SK-N-SH treated with all-trans-retinoic acid at 6 μM for 48 hours (cell line): ENCODE measurements around the gene STING1.
A peak's percentile ranks its signal among the peaks of the same experiment; 100 is the strongest.
"Not testable (repeated sequence)": the region's sequence is repeated elsewhere in the genome, so short reads cannot be mapped to it uniquely, and the experiment has no call there.

Source experiments
- ATAC-seq: fragments of 200-7000 bp; cut with Tn5 transposase; 3 replicates; pipeline ENCODE4 v1.9.1; 2020; ENCODE audit warnings: mild to moderate bottlenecking, moderate library complexity
- BACH2 ChIP-seq: fragments of 250-450 bp; sonication (Bioruptor Pico); IDR thresholded peaks from 2 replicates; pipeline ENCODE4 v1.9.0; 2021; ENCODE audit warnings: mild to moderate bottlenecking, borderline replicate concordance
- CSDC2 ChIP-seq: fragments of 250-450 bp; sonication (Bioruptor Pico); IDR thresholded peaks from 2 replicates; pipeline ENCODE4 v1.5.0; 2020; ENCODE audit warnings: mild to moderate bottlenecking, moderate library complexity
- CSRNP3 ChIP-seq: fragments of 250-450 bp; sonication (Bioruptor Pico); IDR thresholded peaks from 2 replicates; pipeline ENCODE4 v1.5.1; 2021; ENCODE audit warnings: mild to moderate bottlenecking, moderate library complexity
- PATZ1 ChIP-seq: fragments of 250-450 bp; sonication (Bioruptor Pico); IDR thresholded peaks from 2 replicates; pipeline ENCODE4 v1.8.0; 2020; ENCODE audit warnings: mild to moderate bottlenecking, moderate library complexity, borderline replicate concordance
- POU6F1 ChIP-seq: fragments of 250-450 bp; sonication (Bioruptor Pico); IDR thresholded peaks from 2 replicates; pipeline ENCODE4 v1.8.0; 2021; ENCODE audit warnings: low read depth, mild to moderate bottlenecking, moderate library complexity, borderline replicate concordance
- SNAI2 ChIP-seq: fragments of 250-450 bp; sonication (Bioruptor Pico); IDR thresholded peaks from 2 replicates; pipeline ENCODE4 v1.5.0; 2020; ENCODE audit warnings: mild to moderate bottlenecking, moderate library complexity
- TCF4 ChIP-seq: fragments of 250-450 bp; sonication (Bioruptor Pico); IDR thresholded peaks from 2 replicates; pipeline ENCODE4 v1.8.0; 2021; ENCODE audit warnings: mild to moderate bottlenecking, moderate library complexity, borderline replicate concordance
- TSHZ2 ChIP-seq: fragments of 250-450 bp; sonication (Bioruptor Pico); IDR thresholded peaks from 2 replicates; pipeline ENCODE4 v1.5.0; 2020; ENCODE audit warnings: mild to moderate bottlenecking, moderate library complexity
- ZC3H10 ChIP-seq: fragments of 250-450 bp; sonication (Bioruptor Pico); IDR thresholded peaks from 2 replicates; pipeline ENCODE4 v1.5.1; 2021; ENCODE audit warnings: mild to moderate bottlenecking, moderate library complexity
- ZFP3 ChIP-seq: fragments of 250-450 bp; sonication (Bioruptor Pico); IDR thresholded peaks from 2 replicates; pipeline ENCODE4 v1.5.0; 2020; ENCODE audit warnings: mild to moderate bottlenecking, moderate library complexity
- ZNF565 ChIP-seq: fragments of 450-650 bp; formaldehyde crosslinking; conservative IDR thresholded peaks from 2 replicates; pipeline ENCODE4 v1.5.0; 2020; ENCODE audit warnings: low read depth, mild to moderate bottlenecking, moderate library complexity
- ZNF70 ChIP-seq: fragments of 450-650 bp; formaldehyde crosslinking; IDR thresholded peaks from 2 replicates; pipeline ENCODE4 v1.5.0; 2020; ENCODE audit warnings: mild to moderate bottlenecking, moderate library complexity
- ZNF8 ChIP-seq: fragments of 450-650 bp; formaldehyde crosslinking; IDR thresholded peaks from 2 replicates; pipeline ENCODE4 v1.5.0; 2020; ENCODE audit warnings: mild to moderate bottlenecking, moderate library complexity
- TF ChIP-seq, protein P1 (sequence below): fragments of 250-450 bp; sonication (Bioruptor Pico); IDR thresholded peaks from 2 replicates; pipeline ENCODE4 v1.5.1; 2020; ENCODE audit warnings: low read depth, mild to moderate bottlenecking, moderate library complexity

STING1 gene

DNA sequence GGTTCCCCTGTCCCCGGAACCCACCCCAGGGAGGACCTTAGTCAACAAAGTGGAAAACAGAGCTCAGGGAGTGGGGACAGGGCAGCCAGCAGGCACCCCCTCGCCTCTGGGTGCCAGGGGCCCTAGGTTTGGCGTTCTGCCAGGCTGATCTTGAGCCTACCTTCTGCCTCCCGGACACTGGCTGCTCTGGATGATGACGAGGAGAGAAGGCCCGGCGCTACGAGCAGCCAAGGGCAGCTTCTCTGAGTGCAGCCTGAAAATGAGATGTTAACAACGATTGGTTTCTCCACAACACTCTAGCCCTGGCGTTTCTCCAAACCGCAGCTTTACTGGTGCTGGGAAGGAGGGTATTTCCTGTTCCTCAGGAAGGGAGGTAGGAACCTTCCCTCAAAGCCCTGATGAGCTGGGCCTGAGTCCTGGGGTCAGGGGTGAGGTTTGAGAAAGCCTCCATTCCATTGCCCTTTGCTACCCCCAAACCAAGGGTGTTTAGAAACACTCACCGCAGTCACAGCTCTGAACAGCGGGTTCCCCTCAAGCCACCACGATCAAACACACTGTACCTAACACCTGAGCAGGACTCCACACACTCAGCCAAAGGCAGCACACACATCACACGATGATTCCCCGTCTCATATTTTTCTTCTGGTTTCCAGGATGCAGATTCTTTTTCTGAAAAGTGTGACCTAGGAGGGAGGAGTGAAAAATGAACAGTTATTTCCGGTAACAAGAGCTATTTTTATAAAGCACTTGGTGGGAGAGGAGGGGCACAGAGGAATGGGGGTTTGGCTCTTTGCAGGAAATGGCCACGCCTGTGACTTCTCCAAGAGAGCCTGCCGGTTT, at the start of gene STING1:
TSS of gene STING1 (minus strand) at position 709 of the 840 bp plus-strand sequence. CDS start 1,054 bp downstream, outside the sequence.
- ATAC-seq, result peak; percentile 85
- no peak for TF ChIP-seq ZNF8
- no peak for TF ChIP-seq ZNF565
- TF ChIP-seq POU6F1 (CRISPR knock-in tag), result no peak
- no peak for TF ChIP-seq CSRNP3 (CRISPR knock-in tag)
- no peak for TF ChIP-seq ZNF70 (CRISPR knock-in tag)
- no peak for TF ChIP-seq PATZ1
- no peak for TF ChIP-seq SNAI2
- no peak for TF ChIP-seq ZC3H10 (CRISPR knock-in tag)
- TF ChIP-seq, protein P1, sequence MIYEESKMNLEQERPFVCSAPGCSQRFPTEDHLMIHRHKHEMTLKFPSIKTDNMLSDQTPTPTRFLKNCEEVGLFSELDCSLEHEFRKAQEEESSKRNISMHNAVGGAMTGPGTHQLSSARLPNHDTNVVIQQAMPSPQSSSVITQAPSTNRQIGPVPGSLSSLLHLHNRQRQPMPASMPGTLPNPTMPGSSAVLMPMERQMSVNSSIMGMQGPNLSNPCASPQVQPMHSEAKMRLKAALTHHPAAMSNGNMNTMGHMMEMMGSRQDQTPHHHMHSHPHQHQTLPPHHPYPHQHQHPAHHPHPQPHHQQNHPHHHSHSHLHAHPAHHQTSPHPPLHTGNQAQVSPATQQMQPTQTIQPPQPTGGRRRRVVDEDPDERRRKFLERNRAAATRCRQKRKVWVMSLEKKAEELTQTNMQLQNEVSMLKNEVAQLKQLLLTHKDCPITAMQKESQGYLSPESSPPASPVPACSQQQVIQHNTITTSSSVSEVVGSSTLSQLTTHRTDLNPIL, result no peak
- no peak for TF ChIP-seq TSHZ2 (CRISPR knock-in tag)

DNA sequence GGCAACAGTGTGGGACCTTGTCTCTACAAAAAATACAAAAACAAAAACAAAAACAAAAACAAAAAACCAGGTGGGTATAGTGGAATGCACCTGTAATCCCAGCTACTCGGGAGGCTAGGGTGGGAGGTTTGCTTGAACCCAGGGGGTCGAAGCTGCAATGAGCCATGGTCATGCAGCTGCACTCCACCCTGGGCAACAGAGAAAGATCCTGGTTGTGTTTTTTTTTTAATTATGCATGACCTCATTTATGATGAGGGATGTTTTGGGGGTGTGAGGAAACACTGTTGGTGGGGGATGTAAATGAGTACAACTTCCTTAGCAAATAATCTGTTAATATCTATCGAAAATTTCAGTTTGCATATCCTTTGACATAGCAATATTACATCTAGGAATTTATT, 49.2 kb upstream of the STING1 start:
- no peak for ATAC-seq
- no peak for TF ChIP-seq ZFP3 (CRISPR knock-in tag)
- no peak for TF ChIP-seq PATZ1
- no peak for TF ChIP-seq BACH2 (CRISPR knock-in tag)
- TF ChIP-seq CSRNP3 (CRISPR knock-in tag), result no peak
- no peak for TF ChIP-seq ZNF8
- TF ChIP-seq CSDC2, result no peak
- no peak for TF ChIP-seq TCF4 (CRISPR knock-in tag)
- no peak for TF ChIP-seq SNAI2
- no peak for TF ChIP-seq ZC3H10 (CRISPR knock-in tag)
- no peak for TF ChIP-seq TSHZ2 (CRISPR knock-in tag)

GRCh38 chr5:139530079-139530478, 47.5 kb upstream of the STING1 start:
- ATAC-seq, result not testable (repeated sequence)

- ATAC-seq, result not testable (repeated sequence)
These were observed 46.1 kb upstream of the STING1 start for GRCh38 chr5:139528695-139529094.

DNA sequence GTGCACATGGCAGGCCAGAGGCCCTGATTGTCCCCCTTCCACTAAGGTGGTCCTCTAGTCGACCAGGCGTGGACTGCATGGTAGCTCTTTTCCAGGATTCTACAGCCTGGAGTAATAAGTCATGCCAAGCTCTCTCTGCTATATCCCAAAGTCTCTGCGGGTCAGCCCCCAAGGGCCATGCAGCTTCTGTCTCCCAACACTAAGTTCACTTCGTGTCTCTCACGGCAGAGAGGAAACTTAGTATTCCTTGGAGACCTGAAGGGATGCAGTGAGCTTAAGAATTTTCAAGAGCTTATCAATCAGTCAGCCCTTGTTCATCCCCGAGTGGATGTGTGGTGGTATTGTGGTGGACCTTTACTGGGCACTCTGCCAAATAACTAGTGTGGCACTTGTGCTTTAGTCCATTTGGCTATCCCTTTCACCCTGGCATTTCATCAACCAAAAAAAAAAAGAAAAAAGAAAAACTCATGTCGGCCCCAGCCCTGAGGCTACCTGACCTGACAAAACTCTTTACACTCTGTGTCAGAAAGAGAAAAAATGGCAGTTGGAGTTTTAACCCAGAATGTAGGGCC, 45.4 kb upstream of the STING1 start:
- not testable (repeated sequence) for ATAC-seq

DNA sequence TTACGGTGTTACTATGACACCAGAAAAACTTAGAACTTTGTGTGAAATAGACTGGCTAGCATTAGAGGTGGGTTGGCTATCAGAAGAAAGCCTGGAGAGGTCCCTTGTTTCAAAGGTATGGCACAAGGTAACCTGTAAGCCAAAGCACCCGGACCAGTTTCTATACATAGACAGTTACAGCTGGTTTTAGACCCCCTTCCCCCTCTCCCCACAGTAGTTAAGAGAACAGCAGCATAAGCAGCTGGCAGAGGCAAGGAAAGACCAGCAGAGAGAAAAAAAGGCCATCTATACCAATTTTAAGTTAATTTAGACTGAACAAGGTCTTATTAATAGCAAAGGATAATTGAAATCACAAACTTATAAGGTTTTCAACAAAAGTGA, 44.5 kb upstream of the STING1 start:
- not testable (repeated sequence) for ATAC-seq
